ENCODE results near the gene KDM4D.
"Not testable (repeated sequence)": the region's sequence is repeated elsewhere in the genome, so short reads cannot be mapped to it uniquely, and the experiment has no call there.

KDM4D gene

DNA sequence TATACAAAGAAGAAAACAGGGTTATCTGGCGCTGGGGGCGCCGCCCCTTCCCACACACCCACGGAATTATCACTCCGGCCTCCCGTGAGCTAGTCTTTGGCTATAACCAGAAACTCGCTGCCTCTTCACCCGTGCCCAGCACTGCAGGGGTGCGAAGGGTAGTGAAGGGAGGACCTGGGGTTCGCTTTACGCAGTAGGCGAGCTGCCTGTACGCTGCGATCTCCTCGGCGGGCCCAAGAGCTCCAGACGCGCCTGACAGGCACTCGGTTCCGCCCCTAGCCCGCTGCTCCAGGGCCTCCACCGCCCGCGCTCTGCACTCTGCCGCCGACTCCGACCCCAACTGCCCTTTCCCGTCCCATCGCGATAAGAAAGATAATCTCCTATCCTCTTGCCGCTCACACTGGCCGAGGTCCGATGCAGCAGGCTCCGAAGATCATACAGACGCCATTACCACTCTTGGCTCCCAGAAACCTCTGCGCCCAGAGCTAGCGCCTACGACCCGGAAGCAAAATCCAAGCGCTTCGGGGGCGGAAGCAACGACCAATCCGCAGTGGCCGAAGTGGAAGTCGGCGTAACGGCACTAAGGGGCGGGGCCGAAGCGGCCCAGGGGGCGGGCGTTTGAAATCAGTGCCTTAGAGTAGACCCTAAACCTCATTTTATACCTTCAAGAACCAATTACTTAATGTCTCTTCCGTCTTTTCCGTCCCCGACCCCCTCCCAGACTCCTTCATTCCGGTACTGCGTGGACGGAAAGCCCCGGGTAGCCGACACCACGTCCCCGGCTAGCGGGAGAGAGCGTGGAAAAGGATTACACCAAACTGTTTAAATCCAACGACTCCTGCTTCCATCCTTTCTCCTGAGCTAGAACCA lies at the start of gene KDM4D, which contains the start of gene CWC15:
Gene KDM4D (plus strand): TSS at position 611 of the 870 bp plus-strand sequence. CDS start 23,664 bp downstream, outside the sequence.
Gene CWC15 (minus strand): TSS at position 458 of the 870 bp plus-strand sequence. CDS start 1,371 bp downstream, outside the sequence.
- peak; percentile 44 for DNase-seq (ENCODE audit: low read depth, low spot score)
- peak within 1 kb of the TSS; percentile 33 for H3K27ac ChIP-seq

- H3K27ac ChIP-seq = no peak overlapping the region
- no peak for DNase-seq (ENCODE audit: low read depth, low spot score)
Measured at GRCh38 chr11:94924171-94924572, 49.3 kb upstream of the KDM4D start.

- H3K27ac ChIP-seq = no peak overlapping the region
- no peak for DNase-seq (ENCODE audit: low read depth, low spot score)
Measured at GRCh38 chr11:94924612-94925011, 48.9 kb upstream of the KDM4D start.

GRCh38 chr11:94925422-94926270 lies 47.9 kb upstream of the KDM4D start:
- DNase-seq (ENCODE audit: low read depth, low spot score) = no peak

GRCh38 chr11:94926271-94926625 lies 47.3 kb upstream of the KDM4D start:
- H3K27ac ChIP-seq = no peak overlapping the region
- DNase-seq (ENCODE audit: low read depth, low spot score) = no peak

More at GRCh38 chr11:94925422-94926270, 47.9 kb upstream of the KDM4D start:
- H3K27ac ChIP-seq = no peak overlapping the region

DNA sequence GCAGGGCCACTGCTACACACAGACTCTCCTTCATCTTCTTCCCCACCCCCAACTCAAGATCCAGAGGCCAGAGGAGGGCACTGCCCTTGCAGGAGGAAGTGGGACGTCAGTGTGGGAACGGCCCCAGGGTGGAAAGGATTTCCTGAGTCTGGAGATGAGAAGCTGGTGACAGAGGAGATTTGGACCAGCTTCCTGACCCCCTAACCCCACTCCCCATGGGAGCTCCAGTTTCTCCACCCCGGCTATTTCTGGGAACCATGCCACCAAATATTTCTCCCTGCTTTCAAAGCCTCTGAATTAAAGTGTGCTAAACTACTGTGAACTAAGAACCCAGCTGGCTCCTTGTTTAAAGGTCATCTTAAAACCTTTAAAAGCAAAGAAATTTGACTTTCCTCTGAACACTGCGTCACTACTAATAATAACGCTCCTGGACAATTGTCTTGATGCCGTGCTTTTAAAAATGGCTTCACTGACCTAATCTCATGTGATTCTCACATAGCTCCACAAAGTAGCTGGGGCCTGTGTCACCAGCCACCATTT lies 46.7 kb upstream of the KDM4D start:
- no peak overlapping the region for H3K27ac ChIP-seq
- DNase-seq (ENCODE audit: low read depth, low spot score) = no peak

DNA sequence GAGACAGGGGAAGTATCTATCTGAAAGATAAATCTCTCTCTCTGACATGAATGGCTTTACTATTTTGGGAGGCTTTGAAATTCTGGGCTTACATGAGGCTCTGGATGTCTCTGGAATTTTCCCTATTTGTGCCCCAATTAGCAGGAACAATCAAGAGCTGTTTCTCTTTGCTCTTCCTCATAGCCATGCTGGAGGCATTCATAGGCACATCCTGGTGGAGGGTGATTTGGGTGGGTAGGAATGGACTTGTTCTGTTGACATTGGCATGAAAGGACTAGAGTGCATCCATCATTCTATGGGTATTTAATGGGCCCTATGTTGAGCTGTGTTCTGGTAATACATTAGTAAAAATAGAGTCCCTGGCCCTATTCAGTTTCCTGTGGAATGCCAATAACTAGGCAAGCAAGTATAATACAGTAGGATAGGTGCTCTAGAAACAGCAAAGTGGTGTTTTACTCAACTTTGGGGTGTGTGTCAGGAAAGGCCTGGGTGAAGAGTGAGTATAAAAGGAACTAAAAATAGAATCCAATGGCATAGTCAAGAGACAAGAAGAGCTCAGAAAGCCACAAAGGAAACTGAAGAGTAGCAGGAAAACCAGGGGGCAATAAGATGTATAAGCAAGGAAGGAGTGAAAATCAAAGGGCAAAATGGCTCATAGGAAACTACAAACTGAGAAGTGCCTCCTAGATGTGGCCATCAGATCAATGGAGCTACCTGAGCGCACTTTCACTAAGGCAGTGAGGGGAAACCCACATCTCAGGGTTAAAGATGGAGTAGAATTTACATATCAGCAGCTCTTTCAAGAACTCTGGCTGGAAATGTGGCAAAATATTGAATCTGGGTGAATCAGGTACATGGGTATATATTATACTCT lies 45.2 kb upstream of the KDM4D start:
- no peak overlapping the region for H3K27ac ChIP-seq
- DNase-seq (ENCODE audit: low read depth, low spot score) = no peak

DNA sequence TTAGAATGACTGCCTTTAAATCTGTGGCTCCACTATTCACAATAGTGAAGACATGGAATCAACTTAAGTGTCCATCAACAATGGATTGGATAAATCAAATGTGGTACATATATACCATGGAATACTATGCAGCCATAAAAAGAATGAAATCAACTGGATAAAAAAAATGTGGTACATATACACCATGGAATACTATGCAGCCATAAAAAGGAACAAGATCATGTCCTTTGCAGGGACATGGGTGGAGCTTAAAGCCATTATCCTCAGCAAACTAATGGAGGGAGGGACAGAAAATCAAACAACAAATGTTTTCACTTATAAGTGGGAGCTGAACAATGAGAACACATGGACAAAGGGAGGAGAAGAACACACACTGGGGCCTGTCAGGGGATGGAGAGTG lies 41.4 kb upstream of the KDM4D start:
- not testable (repeated sequence) for H3K27ac ChIP-seq; DNase-seq (ENCODE audit: low read depth, low spot score)

DNA sequence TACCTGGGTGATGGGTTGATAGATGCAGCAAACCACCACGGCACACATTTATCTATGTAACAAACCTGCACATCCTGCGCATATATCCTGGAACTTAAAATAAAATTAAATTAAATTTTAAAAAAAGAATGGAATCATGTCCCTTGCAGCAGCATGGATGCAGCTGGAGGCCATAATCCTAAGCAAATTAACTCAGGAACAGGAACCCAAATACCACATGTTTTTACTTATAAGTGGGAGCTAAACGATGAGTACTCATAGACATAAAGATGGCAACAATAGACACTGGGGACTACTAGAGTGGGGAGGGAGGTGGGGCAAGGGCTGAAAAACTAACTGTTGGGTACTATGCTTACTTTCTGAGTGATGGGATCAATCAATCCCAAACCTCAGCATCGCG lies 41.0 kb upstream of the KDM4D start:
- H3K27ac ChIP-seq = no peak overlapping the region
- no peak for DNase-seq (ENCODE audit: low read depth, low spot score)

DNA sequence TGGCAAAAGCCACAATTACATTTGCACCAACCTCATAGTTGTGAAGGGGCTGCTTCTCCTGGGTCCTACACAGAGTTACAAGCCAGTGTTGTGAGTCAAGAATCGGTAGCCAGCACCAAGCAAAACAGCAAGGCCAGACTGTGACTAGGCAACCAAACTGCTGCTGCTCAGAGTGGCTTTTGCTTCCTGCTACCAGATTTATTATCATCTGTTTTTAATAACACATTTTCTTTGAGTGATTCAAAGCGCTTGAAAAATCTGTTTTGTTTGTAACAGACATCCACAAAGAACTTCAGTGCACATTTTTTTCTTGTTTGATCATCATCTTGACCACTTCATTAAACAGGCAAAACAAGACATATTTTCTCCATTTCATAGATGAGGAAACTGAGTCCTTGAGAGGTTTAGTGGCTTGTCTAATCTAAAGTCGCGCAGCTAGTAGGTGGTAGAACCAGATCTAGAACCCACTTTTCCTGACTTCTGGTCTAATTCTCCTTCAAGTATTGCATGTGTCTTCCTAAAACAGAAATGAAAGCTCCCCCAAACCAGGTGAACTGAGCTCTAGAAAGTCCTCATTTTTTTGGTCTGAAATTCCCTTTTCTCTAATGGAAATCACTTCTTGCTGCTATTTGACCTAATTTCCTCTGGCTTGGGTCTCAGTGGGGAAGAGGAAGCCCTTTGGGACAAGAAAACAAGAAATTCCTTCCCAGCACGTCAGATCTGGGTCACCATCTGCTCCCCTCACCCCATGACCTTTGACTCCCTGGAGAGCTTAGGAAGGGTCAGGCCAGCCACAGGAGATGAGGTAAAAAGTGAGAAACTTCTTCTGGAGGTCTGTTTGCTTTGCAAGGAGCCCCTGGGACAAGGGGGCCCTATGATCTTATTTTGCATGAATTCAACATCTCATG lies 40.0 kb upstream of the KDM4D start:
- H3K27ac ChIP-seq = no peak overlapping the region

DNA sequence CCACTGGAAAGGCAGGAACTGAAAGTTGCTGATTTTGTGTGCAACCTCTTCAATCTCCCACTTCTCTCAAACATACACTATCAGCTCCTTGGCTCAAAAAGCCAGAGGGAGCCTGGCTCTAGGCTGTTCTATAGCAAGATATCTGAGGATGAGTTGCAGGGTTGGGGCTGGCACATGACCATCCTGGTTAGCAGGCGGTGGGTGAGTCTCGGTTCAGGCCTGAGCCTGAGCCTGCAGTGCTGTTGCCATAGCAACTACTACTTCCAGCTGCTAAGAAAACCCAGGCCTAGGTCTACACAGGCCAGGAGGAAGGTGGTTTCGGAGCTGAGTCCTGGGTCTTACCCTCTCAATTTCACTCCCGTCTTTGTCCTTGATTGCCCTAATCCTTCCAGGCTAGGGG lies 39.1 kb upstream of the KDM4D start:
- no peak overlapping the region for H3K27ac ChIP-seq

More for the DNA sequence above, 40.0 kb upstream of the KDM4D start:
- DNase-seq (ENCODE audit: low read depth, low spot score) = no peak

DNA sequence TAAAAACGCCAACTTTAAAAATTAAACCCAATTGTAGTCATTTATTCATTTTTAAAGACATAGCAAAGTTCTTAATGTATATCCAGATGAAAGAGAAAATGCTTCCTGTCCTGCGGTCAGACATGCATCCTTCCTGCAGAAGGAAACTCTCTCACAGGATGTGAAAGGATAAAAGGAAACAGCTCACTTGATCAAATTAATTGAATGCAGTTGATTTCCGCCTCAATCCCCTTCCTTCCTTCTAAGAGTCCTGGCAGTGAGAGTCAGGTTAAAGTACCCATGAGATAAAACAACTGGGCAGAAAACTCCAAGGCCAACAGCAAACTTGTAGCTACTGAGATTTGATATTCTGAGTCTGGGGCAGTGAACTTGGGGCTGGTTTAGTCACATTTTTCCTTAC lies 38.7 kb upstream of the KDM4D start:
- no peak for DNase-seq (ENCODE audit: low read depth, low spot score)

More for the DNA sequence above, 39.1 kb upstream of the KDM4D start:
- DNase-seq (ENCODE audit: low read depth, low spot score) = no peak

DNA sequence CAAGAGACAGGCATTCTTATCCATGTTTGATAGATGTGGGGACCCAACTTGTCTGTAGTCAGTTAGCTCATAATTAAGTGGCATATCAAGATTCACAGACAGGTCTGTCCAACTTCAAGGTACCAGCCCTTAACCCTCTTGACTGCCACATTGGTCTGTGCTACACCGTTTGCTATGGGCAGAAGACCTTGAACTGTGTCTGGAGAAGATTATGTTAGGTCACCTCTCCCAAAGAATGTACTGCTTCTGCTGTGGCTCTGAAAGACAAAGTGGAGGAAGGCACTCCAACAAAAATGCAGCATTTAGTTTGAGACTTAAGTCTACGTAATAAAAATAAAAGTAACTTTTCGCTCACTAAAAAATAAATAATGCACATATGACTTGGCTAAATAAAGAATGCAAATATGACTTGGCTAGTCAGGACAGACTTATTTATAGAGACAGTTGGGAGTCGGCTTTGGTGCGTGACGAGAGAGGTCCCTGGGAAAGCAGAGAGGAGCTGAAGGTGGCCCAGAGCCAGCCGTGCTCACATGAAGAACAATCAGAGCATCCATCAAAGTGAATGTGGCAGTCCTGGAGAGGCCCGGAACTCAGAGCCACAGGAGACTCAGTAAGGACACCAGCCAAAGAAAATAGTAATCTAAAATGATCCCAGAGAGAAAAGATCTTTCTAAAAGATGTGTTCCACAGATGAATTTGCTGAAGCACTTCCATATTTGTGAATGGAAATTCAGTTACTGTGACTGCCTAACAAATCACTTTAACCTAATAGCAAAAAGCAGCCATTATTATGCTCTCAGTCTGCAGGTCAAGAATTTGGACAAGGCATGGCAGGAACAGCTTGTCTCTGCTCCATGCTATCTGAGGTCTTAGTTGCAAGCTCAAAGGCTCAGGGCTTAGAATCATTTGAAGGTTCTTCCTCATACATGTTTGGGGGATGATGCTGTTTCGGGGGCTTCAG lies 35.1 kb upstream of the KDM4D start:
- no peak overlapping the region for H3K27ac ChIP-seq
- no peak for DNase-seq (ENCODE audit: low read depth, low spot score)

More for the DNA sequence above, 38.7 kb upstream of the KDM4D start:
- H3K27ac ChIP-seq = no peak overlapping the region

DNA sequence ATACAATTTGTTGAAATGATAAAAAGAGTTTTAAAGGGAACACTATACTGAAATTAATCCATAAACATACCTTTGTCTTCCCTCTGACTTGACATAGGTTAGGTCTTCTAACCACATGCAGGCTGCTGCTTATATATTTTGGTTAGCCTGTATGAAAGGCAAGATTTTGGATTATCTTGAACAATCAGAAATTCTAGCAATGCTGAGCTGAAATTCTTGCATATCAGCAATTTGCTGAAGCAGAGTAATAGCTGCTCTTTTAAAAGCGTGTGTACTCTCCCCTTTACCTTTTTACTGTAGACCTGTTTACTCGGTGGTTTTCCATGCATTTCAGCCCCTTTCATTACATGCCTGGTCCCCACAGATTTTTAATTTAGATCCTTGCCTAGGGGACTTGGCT lies 34.2 kb upstream of the KDM4D start:
- DNase-seq (ENCODE audit: low read depth, low spot score) = no peak
- H3K27ac ChIP-seq = no peak overlapping the region

- H3K27ac ChIP-seq = no peak overlapping the region
- DNase-seq (ENCODE audit: low read depth, low spot score) = no peak
Measured at GRCh38 chr11:94941131-94941530, 32.4 kb upstream of the KDM4D start.

GRCh38 chr11:94946812-94947211 lies 26.7 kb upstream of the KDM4D start:
- no peak for DNase-seq (ENCODE audit: low read depth, low spot score)
- no peak overlapping the region for H3K27ac ChIP-seq

DNA sequence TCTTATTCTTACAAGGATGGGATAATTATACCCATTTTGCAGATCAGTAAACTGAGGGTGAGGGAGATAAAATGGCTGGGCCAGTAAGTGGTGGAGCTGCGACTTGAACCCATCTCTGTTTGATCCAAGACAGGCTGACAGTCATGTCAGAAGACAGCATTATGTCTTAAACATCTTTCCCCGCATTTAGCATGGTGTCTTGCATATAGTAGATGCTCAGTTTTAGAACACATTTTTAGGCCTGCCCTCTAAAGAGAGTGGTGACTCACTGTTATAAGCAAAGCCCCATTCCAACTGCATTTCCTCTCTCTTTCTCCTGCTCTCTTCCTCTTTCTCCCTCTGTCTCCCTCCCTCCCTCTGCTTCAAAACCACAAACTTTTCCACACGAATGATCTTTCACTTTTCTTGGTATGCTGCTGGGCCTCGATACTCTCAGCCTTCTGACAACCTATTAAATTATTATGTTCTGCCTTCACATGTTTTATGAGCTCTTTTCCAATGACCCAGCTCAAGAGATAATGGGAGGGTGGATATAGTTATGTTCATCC lies 25.4 kb upstream of the KDM4D start:
- DNase-seq (ENCODE audit: low read depth, low spot score) = no peak
- no peak overlapping the region for H3K27ac ChIP-seq

Measured in epithelial cell of prostate (primary cell).